ENCODE data around the gene LDLRAP1.

DNA sequence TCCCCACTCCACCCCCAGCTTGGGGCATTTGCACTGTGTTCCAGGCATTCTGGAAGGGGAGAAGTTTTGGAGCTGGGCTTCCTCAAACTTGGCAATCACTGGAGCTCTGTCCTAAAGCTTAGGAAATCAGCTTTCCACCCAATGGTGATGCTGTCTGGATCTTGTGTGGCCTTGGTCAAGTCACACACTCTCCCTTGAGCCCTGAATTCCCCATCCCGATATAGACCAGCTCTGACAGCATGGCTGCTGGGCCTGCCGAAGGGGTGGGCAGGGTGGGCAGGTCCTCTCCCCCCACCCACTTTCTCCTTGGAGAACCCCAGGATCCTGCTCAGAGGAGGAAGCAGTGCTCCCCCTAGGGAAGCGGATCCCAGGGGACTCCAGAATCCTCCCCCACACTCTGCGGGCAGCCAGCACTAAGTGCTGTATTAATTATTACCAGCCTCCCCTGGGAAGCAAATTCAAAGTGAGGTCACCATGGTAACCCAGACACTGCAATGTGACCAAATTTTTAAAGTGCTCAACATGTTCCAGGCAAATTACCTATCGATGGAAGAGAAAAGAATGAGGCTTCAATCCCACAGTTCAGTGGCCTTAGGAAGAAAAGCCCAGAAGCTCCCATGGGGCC is 21.3 kb upstream of the LDLRAP1 start:
- TF ChIP-seq, protein P1, sequence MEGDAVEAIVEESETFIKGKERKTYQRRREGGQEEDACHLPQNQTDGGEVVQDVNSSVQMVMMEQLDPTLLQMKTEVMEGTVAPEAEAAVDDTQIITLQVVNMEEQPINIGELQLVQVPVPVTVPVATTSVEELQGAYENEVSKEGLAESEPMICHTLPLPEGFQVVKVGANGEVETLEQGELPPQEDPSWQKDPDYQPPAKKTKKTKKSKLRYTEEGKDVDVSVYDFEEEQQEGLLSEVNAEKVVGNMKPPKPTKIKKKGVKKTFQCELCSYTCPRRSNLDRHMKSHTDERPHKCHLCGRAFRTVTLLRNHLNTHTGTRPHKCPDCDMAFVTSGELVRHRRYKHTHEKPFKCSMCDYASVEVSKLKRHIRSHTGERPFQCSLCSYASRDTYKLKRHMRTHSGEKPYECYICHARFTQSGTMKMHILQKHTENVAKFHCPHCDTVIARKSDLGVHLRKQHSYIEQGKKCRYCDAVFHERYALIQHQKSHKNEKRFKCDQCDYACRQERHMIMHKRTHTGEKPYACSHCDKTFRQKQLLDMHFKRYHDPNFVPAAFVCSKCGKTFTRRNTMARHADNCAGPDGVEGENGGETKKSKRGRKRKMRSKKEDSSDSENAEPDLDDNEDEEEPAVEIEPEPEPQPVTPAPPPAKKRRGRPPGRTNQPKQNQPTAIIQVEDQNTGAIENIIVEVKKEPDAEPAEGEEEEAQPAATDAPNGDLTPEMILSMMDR (conservative IDR thresholded peaks at IDR 0.05; ENCODE audit: low read length), result no peak
- TF ChIP-seq EZH2phosphoT487 (IDR thresholded peaks at IDR 0.05; ENCODE audit: borderline replicate concordance), result no peak
